Renal cortex interstitium (tissue), 15 donors: ENCODE results near the gene PRDM11. TPM values are rescaled to one million over a fixed set of nuclear protein-coding genes. Genes with fewer than 3 reads are reported as not detected.

Experiments
- DNase-seq, 11 donors: peaks; one replicate each; pipeline ENCODE4 v3.0.0-alpha.2; 2013; ENCODE audit warnings: low read depth in 9 of 11, low spot score in 4 of 11; ENCODE audit errors: extremely low read depth in 1 of 11
- long read RNA-seq, 16 experiments: transcript quantifications; one replicate each; lab custom pipeline, GENCODE V29; 2026
- polyA plus RNA-seq, 3 donors: library from polyadenylated mRNA; unstranded; fragments of 120-200 nt; gene quantifications; one replicate each; pipeline ENCODE4 v1.2.1, GENCODE V29; 2013; ENCODE audit not compliant: insufficient read length in 3 of 3

The PRDM11 gene
- polyA plus RNA-seq: 10 to 100 TPM; 19.8 to 26.1 (median 21.4) TPM
- long read RNA-seq, donor 1, partial matches to known transcripts: 0 of 3 reads
- long read RNA-seq, donor 1, other reads (novel, unspliced or antisense): 0 of 3 reads
- long read RNA-seq, donor 2: 0 reads
- long read RNA-seq, donor 3: 0 reads
- long read RNA-seq, donor 4: 0 reads
- long read RNA-seq, donor 5: 0 reads
- long read RNA-seq, donor 6: 0 reads
- long read RNA-seq, donor 7, partial matches to known transcripts: 0 of 2 reads
- long read RNA-seq, donor 7, other reads (novel, unspliced or antisense): 0 of 2 reads
- long read RNA-seq, donor 8: 0 reads
- long read RNA-seq, donor 9: 0 reads
- long read RNA-seq, donor 10: 0 reads
- long read RNA-seq, donor 11: 0 reads
- long read RNA-seq, donor 12: 0 reads
- long read RNA-seq, donor 13: 0 reads
- long read RNA-seq, donor 14: 0 reads
- long read RNA-seq, donor 15: 0 reads
- long read RNA-seq, donor 16: 0 reads

DNA sequence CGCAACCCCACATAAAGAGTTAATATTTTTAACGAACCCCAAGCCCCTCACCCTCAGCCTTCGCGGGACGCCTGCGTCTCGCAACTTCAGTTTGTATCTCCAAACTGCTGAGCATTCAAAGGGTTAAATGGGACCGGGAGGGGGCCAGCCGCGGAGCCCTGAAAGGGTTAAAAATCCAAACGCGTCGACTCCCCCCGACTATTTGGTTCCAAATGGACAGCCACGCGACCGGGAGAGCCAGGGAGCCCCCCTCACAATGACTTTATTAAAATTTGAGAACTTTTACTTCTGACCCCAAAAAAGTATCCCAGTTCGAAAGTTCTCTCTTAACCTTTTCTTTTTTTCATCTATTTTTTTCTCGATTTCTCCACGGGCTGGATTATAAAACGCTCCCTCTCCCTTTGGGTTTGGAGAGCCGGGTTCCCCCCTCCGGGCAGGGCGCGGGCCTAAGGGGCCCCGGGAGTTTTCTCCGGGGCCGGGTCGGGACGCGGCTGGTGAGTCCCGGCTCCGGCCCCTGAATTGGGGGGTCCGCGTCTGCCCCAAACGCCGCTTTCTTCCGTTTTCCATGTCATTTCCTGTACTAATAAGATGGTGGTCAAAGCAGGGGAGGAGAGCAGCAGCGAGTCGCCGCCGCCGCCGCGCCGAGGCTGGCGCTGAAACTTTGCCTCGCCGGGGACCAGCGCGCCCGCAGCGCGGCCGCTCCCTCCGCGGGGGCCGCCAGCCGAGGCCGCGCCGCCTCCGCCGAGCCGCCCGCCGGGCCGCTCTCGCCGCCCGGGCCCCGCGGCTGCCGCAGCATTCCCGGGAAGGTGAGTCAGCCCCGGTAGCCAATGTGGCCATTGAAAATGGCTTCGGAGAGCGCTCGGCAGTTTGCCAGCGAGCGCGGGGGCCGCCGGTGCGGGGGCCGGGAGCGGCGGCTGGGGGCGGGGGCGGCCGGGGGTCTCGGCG lies at the start of gene PRDM11:
Gene PRDM11, plus strand, starts transcription at position 568 of the 945 bp plus-strand sequence. CDS start 35,128 bp downstream, outside the sequence.
- peak in 9 of 11 donors; percentile 25 to 61 (median 49) for DNase-seq

DNA sequence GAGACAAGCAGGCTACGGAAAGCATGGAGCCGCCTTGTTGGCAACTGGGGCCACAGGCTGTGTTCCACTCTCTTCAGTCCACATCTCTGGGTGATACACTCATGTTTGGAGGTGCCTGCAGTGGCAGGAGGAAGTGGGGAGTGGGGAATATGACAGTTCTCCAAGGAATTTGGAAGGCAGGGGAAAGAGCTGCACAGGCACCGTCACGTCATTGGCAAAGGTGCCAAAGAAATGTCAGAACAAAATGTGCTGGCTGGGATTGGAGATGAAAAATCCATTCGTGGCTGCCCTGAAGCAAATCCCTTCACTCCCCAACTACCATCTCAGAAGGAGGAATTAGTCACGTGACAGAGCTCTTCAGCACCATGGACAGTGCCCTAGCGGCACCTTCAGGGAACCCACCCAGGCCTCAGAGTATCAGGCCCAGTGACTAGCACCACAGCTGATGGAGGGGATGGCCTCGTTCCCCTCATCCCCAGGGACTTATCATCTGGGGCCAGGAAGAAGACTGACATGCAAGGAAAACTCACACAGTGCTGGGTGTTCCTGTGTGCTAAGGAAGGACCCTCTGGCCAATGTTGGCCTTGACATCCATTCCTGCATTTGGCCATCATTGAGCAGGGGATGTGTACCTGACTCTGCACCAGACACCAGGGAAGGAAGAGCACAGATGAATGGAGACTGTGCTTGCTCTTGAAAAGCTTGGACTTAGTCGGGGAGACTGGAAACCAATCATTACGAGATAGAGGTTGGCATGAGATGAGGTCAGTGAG lies 48.5 kb upstream of the PRDM11 start:
- DNase-seq: peak; percentile 69 to 92 (median 82)

DNA sequence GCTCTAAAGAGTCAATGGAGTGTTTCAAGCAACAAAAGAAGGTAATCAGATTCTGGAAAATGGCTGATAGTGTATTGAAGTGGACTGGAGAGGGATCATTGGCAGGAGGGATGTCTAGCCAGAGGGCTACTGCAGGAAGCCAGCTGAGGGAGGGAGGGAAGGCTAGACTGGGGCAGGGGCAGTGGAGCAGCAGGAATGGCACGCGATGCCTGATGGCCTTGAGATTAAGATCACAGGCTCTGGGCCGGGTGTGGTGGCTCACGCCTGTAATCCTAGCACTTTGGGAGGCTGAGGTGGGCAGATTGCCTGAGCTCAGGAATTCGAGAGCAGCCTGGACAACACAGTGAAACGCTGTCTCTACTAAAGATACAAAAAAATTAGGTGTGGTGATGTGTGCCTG lies 47.5 kb upstream of the PRDM11 start:
- DNase-seq: no peak

DNA sequence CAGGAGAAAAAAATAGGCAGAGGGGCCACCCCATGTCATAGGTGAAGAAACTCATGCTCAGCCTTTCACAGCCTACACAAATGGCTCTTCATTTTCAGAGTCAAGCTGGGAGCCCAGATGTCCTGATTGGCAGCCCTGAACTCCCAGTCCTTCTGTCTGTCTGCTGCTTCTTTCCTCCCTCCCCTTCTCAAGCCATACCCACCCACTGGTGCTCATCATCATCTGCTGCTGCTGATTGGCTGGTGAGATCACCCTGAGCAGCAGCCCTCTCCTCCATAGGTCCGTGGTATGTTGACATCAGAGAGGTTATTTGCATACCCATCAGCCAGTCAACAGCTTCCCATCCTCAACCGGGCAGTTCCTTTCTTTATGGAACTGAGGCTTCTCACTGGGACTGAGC lies 46.1 kb upstream of the PRDM11 start:
- DNase-seq: no peak

DNA sequence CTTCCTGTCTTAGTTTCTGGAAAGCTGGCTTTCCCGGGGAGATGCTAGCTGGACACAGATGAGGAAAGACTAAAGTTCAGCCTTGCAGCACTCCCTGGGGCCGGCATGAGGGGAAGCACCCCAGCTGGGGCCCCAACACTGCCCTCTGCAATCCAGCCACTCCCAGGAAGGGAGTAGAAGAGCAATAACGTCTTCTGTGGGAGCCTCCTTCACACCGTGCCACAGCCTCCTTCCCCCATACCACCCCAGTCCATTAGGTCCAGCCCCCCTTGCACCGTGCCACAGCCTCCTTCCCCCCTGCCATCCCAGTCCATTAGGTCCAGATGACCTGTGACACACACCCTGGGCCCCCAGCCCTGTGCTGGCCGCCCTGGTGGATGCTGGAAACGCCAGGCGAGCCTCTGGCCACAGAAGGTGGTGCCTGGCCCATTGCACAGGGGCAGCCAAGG lies 44.1 kb upstream of the PRDM11 start:
- no peak for DNase-seq

DNA sequence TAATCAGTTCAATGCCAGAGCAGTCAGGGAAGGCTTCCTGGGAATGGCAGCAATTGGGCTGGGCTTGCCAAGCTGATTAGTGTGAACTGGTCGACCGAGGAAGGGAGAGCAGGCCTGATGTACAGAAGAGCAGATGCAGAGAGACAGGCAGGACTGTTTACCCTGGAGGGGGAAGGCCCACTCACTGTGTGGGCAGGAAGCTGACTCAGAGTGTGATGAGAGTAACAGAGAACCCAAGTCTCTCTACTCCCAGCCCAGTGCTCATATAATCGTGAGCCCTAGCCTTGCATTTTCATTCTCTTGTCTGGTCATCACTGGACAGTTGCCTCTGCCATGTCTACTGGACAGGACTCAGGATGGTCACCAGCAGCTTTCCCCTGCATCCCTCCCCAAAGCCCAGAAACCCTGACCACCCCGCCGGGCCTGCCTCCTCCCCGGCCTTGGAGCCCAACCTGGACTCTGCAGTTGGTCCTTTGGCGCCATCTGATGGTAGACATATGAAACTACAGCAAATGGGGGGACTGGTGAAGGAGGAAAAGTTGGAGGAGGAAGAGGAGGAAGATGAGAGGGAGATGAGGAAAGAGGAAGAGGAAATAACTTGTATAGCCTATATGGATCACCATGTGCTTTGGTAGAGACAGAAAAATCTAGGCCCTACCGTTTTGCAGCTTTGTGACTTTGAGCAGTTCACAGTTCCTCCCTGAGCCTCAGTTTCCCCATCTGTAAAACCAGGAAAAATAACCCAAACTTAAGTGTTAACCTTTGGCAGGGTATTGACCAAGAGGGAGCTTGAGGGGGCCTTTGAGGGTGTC lies 43.4 kb upstream of the PRDM11 start:
- DNase-seq: peak in 7 of 11 donors; percentile 38 to 57 (median 51)

DNA sequence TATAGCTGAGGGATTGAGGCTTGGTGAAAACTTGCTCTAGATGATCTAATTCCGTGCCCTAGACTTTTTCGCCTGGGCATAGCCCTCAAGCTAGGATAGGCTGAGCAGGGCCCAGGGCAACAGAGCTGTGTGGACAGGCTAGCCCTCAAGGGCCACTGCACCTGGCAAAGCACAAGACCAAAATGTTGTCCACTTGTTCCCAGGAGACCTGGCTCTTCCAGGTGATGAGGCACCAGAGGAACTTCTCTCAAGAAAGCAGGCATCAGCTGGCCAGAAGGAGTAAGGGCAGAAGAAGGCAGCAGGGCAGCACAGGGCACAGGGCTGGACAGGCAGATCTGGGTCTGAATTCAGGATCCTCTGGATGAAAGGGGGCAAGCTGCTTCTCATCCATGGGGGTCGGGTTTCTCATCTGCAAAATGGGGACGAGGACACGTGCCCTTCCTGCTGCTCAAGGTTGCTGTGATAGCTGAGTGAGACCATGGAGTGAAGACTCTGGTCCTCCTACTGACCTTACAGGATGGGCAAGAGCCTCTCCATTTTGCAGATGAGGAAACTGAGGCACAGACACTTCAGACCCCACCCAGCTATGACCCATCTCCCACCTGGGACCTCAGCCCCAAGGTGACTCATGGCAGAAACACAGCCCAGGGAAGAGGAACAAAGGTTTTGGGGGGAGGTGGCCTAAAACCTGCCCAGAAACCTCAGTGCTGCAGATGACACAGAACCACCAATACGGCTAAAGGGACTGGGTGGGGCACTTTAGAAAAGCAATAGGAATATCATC lies 42.2 kb upstream of the PRDM11 start:
- no peak for DNase-seq

DNA sequence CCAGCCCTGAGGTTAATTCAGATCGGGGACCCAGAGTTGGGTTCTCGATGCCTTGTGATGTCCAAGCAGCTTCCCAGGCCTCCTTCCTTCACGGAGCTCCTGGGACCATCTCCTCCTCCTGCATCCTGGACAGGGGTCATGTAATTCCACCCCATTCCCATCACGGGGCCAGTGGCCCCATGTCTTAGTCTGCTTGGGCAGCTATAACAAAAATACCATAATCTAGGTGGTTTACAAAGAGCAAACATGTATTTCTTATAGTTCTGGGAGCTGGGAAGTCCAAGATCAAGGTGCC lies 41.7 kb upstream of the PRDM11 start:
- DNase-seq: no peak

DNA sequence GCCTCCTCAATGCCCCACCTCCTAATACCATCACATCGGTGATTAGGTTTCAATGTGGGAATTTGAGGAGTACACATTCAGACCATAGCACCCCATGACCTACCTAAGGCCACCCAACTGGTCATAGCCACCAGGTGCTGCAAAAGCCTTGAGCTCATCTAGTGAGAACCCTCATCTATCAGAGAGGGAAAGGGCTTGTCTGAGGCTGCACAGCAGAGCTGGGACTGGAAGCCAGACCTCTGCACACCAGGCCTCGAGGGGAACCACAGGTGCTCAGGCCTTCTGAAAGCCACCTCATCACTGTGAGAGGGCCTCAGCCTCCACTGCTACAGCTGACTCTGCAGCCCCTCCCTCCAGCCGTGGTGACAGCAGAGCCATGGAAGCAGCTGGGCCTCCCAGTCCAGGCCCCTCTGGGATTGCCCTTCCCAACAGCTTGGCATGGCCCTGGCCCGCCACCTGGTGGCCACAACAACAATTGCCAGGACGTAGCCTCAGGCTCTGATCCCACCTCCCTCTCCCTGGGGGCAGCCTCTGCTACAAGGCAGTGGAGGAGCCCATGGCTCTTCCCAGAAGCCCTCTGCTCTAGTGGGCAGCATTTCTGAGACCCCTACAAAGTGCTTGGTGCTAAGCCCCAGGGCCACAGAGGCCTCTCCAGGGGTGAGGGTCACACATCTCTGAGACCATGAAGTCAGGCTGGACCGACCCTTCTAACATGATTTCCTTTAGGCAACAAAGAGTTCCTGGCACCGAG lies 41.0 kb upstream of the PRDM11 start:
- DNase-seq: peak in 10 of 11 donors; percentile 57 to 72 (median 62)

DNA sequence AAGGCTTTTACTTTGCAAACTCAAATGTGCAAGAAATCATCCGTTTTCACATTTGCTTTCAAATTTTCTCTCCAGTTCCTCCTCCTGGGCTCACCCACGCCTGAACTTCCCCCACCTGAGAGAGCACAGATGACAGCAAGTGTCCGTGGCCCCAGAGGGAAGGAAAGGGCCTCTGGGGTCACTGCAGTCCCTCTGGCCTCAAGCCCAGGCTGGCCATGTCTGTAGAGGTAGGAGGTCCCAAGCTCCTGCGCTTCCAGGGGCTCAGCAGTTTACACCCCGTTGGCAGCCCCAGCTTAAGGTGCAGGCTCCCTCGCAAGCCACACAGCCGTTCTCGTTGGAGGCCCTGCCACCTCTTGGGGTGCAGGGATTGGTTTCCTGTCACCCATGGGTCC lies 40.5 kb upstream of the PRDM11 start:
- no peak for DNase-seq

DNA sequence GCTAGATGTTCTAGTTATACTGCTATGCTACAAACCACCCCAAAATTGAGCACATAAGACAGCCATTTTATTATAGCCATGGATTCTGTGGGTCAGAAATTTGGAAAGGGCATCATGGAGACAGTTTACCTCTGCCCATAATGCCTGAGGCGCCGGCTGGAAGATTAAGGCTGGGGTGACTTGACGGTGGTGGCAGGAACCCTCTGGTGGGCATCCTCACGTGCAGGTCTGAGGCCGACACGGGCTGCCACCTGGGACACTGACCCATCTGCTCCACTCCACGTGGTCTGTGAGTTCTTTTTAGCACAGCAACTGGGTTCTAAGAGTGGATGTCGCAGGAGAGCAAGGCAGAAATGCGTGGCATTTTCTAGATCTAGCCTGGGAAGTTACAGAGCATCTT lies 40.0 kb upstream of the PRDM11 start:
- no peak for DNase-seq

DNA sequence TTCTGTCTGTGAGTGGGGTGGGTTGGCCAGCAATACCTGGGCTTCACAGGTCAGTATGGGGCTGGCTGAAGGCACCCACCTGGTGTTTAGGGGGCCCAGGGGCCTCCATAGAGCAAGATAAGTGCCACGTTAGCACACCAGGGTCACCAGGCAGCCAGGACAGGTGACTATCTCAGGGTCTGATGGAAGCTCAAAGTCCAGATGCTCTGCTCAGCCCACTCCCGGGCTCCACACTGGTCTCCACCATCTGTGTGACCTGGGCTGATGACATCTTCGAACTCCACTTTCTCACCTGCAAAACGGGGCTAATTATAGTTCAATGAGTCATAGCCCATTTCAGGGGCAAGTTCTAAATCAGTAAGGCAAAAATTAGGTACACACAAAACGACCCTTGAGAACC lies 39.4 kb upstream of the PRDM11 start:
- DNase-seq: no peak

DNA sequence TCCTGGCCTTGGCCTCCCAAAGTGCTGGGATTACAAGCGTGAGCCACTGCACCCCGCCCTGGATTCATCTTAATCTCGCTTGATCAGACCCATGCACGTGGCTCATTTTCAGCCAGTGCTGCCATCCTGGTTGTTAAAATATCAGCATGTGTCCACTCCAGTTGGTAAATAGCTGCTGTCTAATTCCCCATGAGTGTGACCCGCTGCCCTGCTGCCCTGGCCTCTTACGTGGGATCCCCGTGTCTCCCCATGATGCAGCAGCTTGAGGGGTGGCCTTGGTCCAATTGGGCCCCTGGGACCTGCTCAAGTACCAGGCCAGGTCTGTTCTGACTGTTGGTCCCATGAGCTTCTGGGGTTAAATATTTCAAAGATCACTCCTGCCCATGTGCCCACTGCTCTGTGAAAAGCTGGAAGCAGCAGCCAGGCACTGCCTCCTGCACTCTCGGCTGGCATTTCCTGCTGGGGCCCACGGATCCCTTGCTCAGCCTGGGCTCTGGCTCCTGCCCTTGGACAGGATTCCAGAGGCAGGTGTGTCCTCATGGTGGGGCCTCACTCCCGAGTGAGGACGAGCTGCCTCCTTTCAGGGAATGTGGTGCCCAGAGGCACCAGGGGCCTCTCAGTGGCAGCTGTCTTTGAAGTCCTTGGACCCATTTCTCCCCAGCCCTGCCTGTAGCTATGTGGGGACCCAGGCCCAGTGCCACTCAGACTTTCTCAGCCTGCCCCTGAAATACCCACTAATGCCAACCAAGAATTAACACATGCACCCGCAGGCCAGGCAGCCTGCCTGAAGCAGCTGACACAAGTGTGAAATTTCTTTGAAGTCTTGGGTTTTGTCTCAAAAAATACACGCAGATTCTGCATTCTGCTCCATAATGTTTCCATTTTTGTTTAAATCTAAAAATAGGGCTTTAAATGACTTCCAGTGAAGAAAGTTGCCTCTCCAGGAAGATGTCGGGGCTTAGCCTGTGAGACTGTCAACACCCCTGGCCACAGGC lies 38.1 kb upstream of the PRDM11 start:
- DNase-seq: no peak

DNA sequence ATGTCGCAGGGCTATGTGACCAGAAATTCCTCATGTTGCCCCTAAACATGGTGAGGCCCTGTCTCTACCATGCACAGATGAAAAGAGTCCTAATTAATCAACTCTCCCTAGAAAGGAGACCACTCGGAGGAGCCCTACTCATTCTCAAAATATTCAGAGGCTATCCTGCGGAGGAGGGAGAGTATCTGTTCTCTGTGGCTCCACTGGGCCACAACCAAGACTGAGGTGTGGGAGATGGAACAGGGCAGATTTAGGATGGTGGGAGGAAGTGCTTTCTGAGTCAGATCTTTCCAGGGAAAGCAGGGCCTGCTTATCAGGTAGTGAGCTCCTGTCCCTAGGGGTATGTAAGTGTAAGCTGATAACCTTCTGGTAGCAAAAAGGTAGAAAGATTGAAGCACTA lies 37.0 kb upstream of the PRDM11 start:
- no peak for DNase-seq

DNA sequence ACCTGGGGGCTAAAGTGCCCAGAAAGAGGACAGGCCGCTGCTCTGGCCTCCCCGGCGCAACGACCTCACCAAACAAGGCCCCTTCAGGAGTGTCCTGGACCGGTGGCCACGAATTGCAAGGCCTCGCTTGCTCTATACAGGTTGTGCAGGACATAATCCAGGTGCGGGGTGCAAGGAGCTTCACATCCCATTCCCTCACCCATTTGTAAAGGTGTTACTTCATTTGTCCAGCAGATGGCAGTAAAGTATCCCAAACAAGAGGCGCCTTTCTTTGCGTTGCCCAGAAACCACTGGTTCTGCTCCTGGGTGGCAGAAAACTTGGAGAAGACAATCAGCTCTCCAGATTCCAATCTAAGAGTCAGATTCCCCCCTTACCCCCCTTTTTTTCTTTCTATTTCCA lies 35.9 kb upstream of the PRDM11 start:
- DNase-seq: peak; percentile 54 to 84 (median 62)

DNA sequence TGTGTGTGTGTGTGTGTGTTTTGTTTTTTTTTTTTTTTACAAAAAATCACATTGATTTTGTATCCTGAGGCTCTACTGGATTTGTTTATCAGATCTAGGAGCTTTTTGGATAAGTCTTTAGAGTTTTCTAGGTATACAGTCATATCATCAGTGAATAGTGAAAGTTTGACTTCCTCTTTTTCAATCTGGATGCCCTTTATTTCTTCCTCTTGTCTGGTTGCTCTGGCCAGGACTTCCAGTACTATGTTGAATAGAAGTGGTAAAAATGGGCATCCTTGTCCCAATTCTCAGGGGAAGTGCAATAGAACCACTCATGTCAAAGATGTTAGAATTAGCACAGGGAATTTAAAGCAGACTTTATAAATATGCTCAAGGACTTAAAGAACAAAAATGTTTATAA lies 32.6 kb upstream of the PRDM11 start:
- DNase-seq: no peak
